IMR-90 (cell line): ENCODE measurements around the gene TMEM269. TPM values are rescaled to one million over a fixed set of nuclear protein-coding genes. Genes with fewer than 3 reads are reported as not detected.

ENCODE experiments used
- ATAC-seq: fragments of 200-7000 bp; cut with Tn5 transposase; 2 replicates; pipeline ENCODE4 v1.9.1; 2020; ENCODE audit warnings: low read depth, mild to moderate bottlenecking, moderate library complexity
- BruUV-seq: library from RNA; stranded (reverse); fragments of 400-500 nt; replicated peaks from 2 replicates; lab custom pipeline; 2021; lab: Mats Ljungman, UMichigan
- CTCF ChIA-PET: fragments of 300-600 bp; formaldehyde crosslinking; extraction: SDS; loops from one replicate; lab custom pipeline; 2021; ENCODE audit warnings: antibody characterized with exemption; lab: Yijun Ruan, JAX
- POLR2A ChIA-PET: fragments of 300-600 bp; sonication (Branson Sonifier 250); formaldehyde crosslinking; loops from one replicate; lab custom pipeline; 2022; ENCODE audit warnings: antibody characterized with exemption; ENCODE audit not compliant: unreplicated experiment; lab: Charles Lee
- DNase-seq: peaks from one replicate; pipeline ENCODE4 v3.0.0; 2013
- H2AFZ ChIP-seq: replicated peaks from 2 replicates; pipeline ENCODE3; 2013; ENCODE audit warnings: low read length, mild to moderate bottlenecking; ENCODE audit not compliant: poor library complexity
- H2AK5ac ChIP-seq: 2 replicates; pipeline ENCODE4 v1.6.1; 2013; ENCODE audit warnings: low read depth, low read length, inconsistent platforms
- H2AK9ac ChIP-seq: replicated peaks from 2 replicates; pipeline ENCODE3; 2013; ENCODE audit warnings: mild to moderate bottlenecking, low read depth, low read length, moderate library complexity; ENCODE audit not compliant: poor library complexity
- H2BK120ac ChIP-seq: 2 replicates; pipeline ENCODE4 v1.6.1; 2013; ENCODE audit warnings: low read depth, low read length, inconsistent platforms
- H2BK15ac ChIP-seq: 3 replicates; pipeline ENCODE4 v1.6.1; 2013; ENCODE audit warnings: low read depth, low read length, inconsistent platforms
- H2BK20ac ChIP-seq: 2 replicates; pipeline ENCODE4 v1.6.1; 2013; ENCODE audit warnings: low read depth, mild to moderate bottlenecking, inconsistent platforms, low read length, moderate library complexity
- H2BK5ac ChIP-seq: 2 replicates; pipeline ENCODE4 v1.6.1; 2013; ENCODE audit warnings: mild to moderate bottlenecking, low read depth, low read length, inconsistent platforms; ENCODE audit not compliant: poor library complexity, severe bottlenecking
- H3K14ac ChIP-seq: replicated peaks from 2 replicates; pipeline ENCODE4 v1.6.1; 2013; ENCODE audit warnings: low read depth, low read length, inconsistent platforms
- H3K18ac ChIP-seq: 2 replicates; pipeline ENCODE4 v1.6.1; 2013; ENCODE audit warnings: low read depth, low read length, control low read depth
- H3K23ac ChIP-seq: 2 replicates; pipeline ENCODE4 v1.6.1; 2013; ENCODE audit warnings: low read depth, low read length, inconsistent platforms
- H3K27ac ChIP-seq: 2 replicates; pipeline ENCODE4 v1.5.1; 2013; ENCODE audit warnings: mild to moderate bottlenecking, control low read depth, low read length; ENCODE audit not compliant: insufficient read depth
- H3K27me3 ChIP-seq: 2 replicates; pipeline ENCODE4 v1.6.1; 2013; ENCODE audit warnings: low read length; ENCODE audit not compliant: control insufficient read depth, insufficient read depth
- H3K36me3 ChIP-seq: 2 replicates; pipeline ENCODE4 v1.6.1; 2013; ENCODE audit warnings: low read length, mixed read lengths; ENCODE audit not compliant: control insufficient read depth, insufficient read depth
- H3K4ac ChIP-seq: 2 replicates; pipeline ENCODE4 v1.6.1; 2013; ENCODE audit warnings: low read depth, low read length, inconsistent platforms
- H3K4me1 ChIP-seq: 2 replicates; pipeline ENCODE4 v1.6.1; 2013; ENCODE audit warnings: low read length, mixed read lengths; ENCODE audit not compliant: control insufficient read depth, insufficient read depth
- H3K4me2 ChIP-seq: 2 replicates; pipeline ENCODE4 v1.6.1; 2013; ENCODE audit warnings: low read depth, mild to moderate bottlenecking, control low read depth, low read length, moderate library complexity
- H3K4me3 ChIP-seq: 2 replicates; pipeline ENCODE4 v1.5.1; 2013; ENCODE audit warnings: low read depth, mild to moderate bottlenecking, control low read depth, low read length, moderate library complexity; ENCODE audit not compliant: insufficient read depth
- H3K56ac ChIP-seq: 2 replicates; pipeline ENCODE4 v1.6.1; 2013; ENCODE audit warnings: low read length, inconsistent platforms; ENCODE audit not compliant: insufficient read depth; ENCODE audit errors: extremely low read depth
- H3K79me1 ChIP-seq, 2 experiments: 2 replicates each; pipeline ENCODE4 v1.6.1; 2013; ENCODE audit warnings: low read length in 2 of 2, inconsistent platforms in 1 of 2, low read depth in 1 of 2
- H3K9ac ChIP-seq: 2 replicates; pipeline ENCODE4 v1.6.1; 2013; ENCODE audit warnings: low read depth, low read length, control low read depth
- H3K9me1 ChIP-seq: 2 replicates; pipeline ENCODE4 v1.6.1; 2013; ENCODE audit warnings: low read length, inconsistent platforms; ENCODE audit not compliant: insufficient read depth
- H3K9me3 ChIP-seq: 2 replicates; pipeline ENCODE4 v1.6.1; 2013; ENCODE audit warnings: low read length; ENCODE audit not compliant: control insufficient read depth, insufficient read depth
- H4K20me1 ChIP-seq: 2 replicates; pipeline ENCODE4 v1.6.1; 2013; ENCODE audit warnings: low read length, inconsistent platforms; ENCODE audit not compliant: insufficient read depth
- H4K5ac ChIP-seq: 2 replicates; pipeline ENCODE4 v1.6.1; 2013; ENCODE audit warnings: mild to moderate bottlenecking, low read depth, low read length, control low read depth
- H4K8ac ChIP-seq, 2 experiments: 2 replicates each; pipeline ENCODE4 v1.6.1; 2013; ENCODE audit warnings: low read depth in 2 of 2, low read length in 2 of 2, control low read depth in 1 of 2, inconsistent platforms in 1 of 2
- H4K91ac ChIP-seq: 2 replicates; pipeline ENCODE4 v1.6.1; 2013; ENCODE audit warnings: low read depth, low read length, inconsistent platforms; ENCODE audit not compliant: insufficient read depth
- BHLHE40 ChIP-seq: fragments of 150-350 bp; IDR thresholded peaks from 2 replicates; pipeline ENCODE4 v1.6.1; 2016; ENCODE audit warnings: mild to moderate bottlenecking, low read depth, low read length
- CEBPB ChIP-seq: IDR thresholded peaks from 2 replicates; pipeline ENCODE4 v1.6.1; 2012; ENCODE audit warnings: low read depth, low read length, improper control_type of control experiment
- FOS ChIP-seq: fragments of 150-350 bp; IDR thresholded peaks from 2 replicates; pipeline ENCODE4 v1.6.1; 2016; ENCODE audit warnings: low read depth, low read length
- WGBS, 2 experiments: methylation state at CpG; one replicate each; pipeline versions ENCODE4 v1.1.5 to v1.1.7; 2013; ENCODE audit warnings: missing lambda C conversion rate in 2 of 2; ENCODE audit not compliant: insufficient read length in 1 of 2; ENCODE audit errors: extremely low coverage in 2 of 2; 5-methylcytosine and 5-hydroxymethylcytosine counted together
- dilution Hi-C: fragments of 300-500 bp; cut with HindIII; formaldehyde crosslinking; loops from one replicate; pipeline ENCODE4 v1.14.3; 2018; ENCODE audit warnings: low sequenced_read_pairs; ENCODE audit not compliant: unreplicated experiment
- in situ Hi-C: fragments of 300-500 bp; cut with MboI; formaldehyde crosslinking; loops from 3 replicates; pipeline ENCODE4 v1.14.3; 2019; ENCODE audit warnings: low sequenced_read_pairs, inconsistent platforms, mixed read lengths
- intact Hi-C: fragments of 100-400 bp; cut with micrococcal nuclease; formaldehyde crosslinking; loops from 2 replicates; pipeline ENCODE4 v1.10.0; 2022
- polyA plus RNA-seq, 3 experiments: library from polyadenylated mRNA; depleted of rRNA; stranded (reverse); fragments of >200 nt; gene quantifications; 2 replicates each; pipeline ENCODE4 v1.2.3, GENCODE V29; 2012; ENCODE audit warnings: low replicate concordance in 1 of 3
- total RNA-seq: library from RNA; depleted of rRNA; stranded (reverse); fragments of >200 nt; gene quantifications from 2 replicates; pipeline ENCODE4 v1.2.3, GENCODE V29; 2012

The TMEM269 gene
- total and polyA plus RNA-seq, 2 of the 4 experiments (the other 2 are of a cell fraction) = not detected

GRCh38 chr1:42753070-42753469 lies 31.7 kb upstream of the TMEM269 start:
- TF ChIP-seq CEBPB = peak; percentile 82
- no peak; the same call in 1 of the 2 replicates for TF ChIP-seq BHLHE40
- peak; percentile 86; the same call in 1 of the 2 replicates for TF ChIP-seq FOS
- no TSS peak for BruUV-seq
- H2AFZ ChIP-seq = no peak overlapping the region

More at GRCh38 chr1:42753070-42753469, 31.7 kb upstream of the TMEM269 start:
- Histone ChIP-seq H3K9ac (no peak overlapping the region), H3K18ac (no peak overlapping the region), H2BK20ac (no peak overlapping the region), H3K23ac (no peak overlapping the region), H2BK120ac (no peak overlapping the region), H4K5ac (no peak overlapping the region), H3K4me3 (no peak overlapping the region), H3K36me3 (peaks cover 72% of the 10 kb centered on the region), H3K27me3 (no peaks in the 10 kb centered on the region), H2AK5ac (no peak overlapping the region), H2BK15ac (no peak overlapping the region), H3K9me1 (peaks cover 12% of the 10 kb centered on the region; the same call in 1 of the 2 replicates), H3K79me1 (peaks cover 38 to 41% of the 10 kb centered on the region in 2 experiments), H4K20me1 (peaks cover 10% of the 10 kb centered on the region), H2AK9ac (no peak overlapping the region), H3K14ac (no peak overlapping the region), H3K4me1 (peaks cover 3% of the 10 kb centered on the region), H4K8ac (no peak overlapping the region), H2BK5ac (no peak overlapping the region), H3K27ac (no peak overlapping the region), H3K9me3 (no peaks in the 10 kb centered on the region), H4K91ac (no peak overlapping the region), H3K4me2 (peak overlapping the region; percentile 68; the same call in 1 of the 2 replicates), H3K56ac (no peak overlapping the region), H3K4ac (no peak overlapping the region)
- CTCF ChIA-PET = no interaction called here
- ATAC-seq = peak; percentile 62
- POLR2A ChIA-PET = no interaction called here
- intact Hi-C loops (no loop called here), in situ Hi-C loops (no loop called here), dilution Hi-C loops (no loop called here)
- peak; percentile 75 for DNase-seq
- no CpG with 5 or more reads among the region's 1 CpG for WGBS, 2 experiments
